ENCODE results near the gene SLC39A12.
A peak's percentile ranks its signal among the peaks of the same experiment; 100 is the strongest.

SLC39A12 gene

DNA sequence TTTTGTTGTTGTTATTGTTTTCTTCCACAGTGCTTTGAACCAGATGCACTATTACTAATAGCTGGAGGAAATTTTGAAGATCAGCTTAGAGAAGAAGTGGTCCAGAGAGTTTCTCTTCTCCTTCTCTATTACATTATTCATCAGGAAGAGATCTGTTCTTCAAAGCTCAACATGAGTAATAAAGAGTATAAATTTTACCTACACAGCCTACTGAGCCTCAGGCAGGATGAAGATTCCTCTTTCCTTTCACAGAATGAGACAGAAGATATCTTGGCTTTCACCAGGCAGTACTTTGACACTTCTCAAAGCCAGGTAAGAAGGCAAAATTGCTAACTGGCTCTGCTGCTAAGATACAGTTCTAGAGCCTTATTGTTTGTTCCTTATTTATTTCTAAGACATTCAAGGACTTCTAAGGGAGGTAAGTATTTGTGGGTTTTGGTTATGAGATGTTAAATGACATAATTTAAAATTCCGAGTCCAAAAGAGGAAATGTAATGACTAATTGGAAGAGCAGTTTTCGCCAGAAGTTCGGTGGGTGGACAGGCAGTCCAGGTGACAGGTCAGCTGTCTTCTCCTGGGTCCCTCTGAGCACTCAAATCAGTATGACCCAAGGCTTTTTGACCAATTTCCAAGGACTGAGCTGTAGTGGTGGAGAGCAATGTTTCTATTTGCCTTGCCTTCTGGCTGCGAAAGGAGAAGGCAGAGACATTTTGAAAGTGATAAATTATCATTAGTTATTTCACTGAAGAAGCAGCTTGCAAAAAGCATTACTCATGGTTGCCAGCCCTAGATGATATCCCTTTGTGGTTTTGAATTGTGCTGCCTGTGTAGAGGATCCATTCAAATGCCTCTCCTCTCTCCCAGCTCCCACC is 10.1 kb downstream of the SLC39A12 start:
- no peak for DNase-seq

DNA sequence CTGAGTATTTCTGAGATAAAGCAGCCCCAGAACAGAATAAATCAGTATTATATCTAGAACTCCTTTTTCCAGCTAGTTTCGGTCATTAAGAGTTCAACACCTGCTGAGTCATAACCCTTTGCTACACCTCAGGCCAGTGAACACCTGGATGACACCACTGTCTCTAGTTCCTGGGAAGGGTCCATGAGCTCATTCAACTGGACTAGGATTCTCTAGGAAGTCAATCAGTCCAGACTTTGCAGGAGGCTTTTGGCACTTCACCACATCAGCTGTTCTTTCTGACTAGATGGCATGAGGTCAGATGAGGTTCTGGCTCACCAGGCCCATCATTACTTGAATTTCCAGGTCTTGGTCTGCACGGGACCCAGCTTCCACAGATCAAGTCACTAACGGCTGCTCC is 11.7 kb downstream of the SLC39A12 start:
- no peak for DNase-seq

DNA sequence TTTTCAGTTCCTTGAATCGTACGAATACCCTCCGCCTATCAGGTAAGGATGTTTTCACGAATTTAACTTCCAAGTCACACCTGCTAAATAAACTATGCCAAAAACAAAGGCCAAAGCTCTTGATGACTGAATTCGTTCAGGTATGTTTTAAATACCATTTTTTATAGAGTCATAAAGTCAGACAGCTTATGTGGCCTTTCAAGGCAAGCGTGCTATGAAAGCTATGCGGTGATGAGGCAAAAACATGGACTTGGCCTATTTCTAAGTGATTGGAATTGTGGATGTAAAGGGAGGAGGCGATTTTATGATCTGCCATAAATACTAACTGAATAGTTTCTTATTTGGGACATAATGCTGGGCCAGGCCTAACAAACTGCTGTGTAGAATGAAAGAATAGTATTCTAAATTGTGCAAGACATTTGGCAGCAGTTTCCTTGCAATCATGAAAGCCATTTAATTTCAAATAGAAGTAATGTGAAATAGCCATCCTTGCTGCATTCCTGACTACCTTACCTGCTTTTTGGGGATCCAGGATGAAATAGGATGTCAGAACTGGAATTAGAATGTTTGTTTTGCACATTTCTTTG is 14.0 kb downstream of the SLC39A12 start:
- no peak for DNase-seq

DNA sequence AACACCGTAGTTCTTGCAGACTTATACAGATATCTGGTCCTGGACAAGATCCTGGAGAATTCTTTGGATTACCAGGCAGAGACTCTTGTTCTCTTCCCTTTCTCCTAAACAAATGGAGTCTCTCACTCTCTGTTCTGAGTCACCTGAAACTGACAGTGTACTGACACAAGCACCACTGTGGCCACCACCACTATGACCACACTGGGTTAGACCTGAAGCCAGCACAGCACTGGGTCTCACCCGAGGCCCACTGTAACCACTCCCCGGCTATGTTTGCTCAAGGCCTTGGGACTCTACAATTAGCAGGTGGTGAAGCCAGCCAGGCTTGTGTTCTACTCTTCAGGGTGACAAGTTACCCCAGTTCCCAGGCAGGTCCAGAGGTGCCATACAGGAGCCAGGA is 22.8 kb downstream of the SLC39A12 start:
- DNase-seq, result no peak

DNA sequence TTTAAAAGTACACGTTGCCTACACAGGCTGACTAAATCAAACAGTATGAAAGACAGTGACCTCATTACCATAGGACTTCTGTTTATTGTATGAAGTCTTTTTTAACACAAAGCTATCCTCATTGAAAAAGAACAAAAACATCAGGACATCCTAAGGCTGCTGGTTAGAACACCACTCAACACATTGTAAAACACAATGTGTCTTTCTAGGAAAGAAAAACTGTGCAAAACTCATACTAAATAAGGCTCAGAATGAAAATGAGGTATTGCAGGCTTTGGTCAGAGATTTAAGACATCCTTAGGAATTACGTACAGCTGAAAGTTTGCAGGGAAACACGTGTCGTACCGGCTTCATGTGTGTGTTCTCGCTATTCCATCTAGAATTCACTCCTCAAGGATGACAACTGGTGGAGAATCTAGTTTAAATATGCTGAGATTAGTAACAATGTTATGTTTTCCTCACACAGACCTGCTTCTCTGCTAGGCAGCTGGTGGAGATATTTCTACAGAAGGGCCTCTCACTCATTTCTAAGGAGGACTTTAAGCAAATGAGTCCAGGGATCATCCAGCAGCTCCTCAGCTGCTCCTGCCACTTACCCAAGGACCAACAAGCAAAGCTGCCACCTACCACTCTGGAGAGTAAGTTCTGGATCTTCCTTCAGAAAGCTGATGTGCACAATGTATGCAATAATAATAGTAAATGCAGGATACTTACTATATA is 29.3 kb downstream of the SLC39A12 start:
- DNase-seq, result no peak

DNA sequence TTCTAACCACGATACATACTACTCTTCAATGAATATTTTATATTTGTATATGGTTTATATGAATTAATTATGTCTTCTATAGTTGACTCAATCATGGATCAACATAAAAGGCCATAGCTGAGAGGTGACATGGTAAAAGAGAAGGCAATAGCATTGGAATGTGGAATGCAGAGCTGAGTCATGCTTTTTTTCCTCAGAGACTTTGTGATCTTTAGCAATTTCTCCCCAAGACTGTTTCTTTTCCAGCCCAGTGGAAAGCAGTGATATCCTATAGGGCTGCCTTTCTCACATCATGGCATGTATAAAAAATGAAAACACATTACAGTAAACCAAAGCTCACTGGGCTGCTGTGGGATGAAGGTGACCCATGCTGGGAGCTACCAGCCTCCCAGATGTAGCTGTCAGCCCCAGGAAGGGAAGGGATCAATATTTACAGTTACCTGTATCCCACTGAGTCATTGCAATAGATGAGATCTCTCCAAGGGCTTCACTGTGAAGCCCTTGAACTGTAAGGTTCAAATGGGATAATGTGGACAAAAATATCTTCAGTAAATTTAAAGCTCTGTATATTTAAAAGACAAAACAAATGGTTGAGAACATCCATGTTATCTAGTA is 30.2 kb downstream of the SLC39A12 start:
- DNase-seq, result no peak

DNA sequence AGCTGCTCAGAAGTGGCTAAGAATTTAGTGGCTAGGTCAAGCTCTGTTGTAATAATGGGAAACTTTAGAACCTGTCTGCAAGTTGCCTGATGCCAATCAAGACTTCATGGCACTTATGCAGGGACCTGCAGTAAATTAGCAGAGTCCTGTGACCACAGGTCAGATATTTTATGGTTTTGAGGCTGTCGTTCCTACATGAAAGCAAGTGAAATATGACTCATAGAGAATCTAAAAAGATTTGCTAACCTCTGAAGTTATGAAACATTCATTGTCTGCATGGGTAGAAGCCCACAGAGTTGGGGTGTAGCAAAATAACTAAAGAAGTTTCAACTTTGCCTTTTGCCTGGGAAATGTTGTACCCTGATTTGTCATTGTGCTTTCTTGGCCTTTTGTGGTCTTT is 32.3 kb downstream of the SLC39A12 start:
- DNase-seq, result no peak

DNA sequence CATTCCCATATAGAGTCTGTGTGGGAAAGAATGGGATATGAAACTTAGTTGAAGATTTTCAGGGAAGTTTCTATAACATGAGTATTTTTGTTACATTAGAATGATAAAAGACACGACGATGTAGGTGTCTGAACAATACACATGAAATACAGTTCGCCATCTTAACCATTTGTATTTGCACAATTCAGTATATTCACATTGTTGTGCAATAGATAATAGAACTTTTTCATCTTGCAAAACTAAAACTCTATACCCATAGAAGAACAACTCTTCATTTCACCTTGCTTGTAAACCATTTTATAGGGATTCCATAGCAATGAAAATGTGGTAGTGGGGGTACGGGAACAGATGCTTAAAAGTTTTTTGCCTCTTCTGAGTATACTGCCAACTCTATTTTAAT is 32.8 kb downstream of the SLC39A12 start:
- no peak for DNase-seq

DNA sequence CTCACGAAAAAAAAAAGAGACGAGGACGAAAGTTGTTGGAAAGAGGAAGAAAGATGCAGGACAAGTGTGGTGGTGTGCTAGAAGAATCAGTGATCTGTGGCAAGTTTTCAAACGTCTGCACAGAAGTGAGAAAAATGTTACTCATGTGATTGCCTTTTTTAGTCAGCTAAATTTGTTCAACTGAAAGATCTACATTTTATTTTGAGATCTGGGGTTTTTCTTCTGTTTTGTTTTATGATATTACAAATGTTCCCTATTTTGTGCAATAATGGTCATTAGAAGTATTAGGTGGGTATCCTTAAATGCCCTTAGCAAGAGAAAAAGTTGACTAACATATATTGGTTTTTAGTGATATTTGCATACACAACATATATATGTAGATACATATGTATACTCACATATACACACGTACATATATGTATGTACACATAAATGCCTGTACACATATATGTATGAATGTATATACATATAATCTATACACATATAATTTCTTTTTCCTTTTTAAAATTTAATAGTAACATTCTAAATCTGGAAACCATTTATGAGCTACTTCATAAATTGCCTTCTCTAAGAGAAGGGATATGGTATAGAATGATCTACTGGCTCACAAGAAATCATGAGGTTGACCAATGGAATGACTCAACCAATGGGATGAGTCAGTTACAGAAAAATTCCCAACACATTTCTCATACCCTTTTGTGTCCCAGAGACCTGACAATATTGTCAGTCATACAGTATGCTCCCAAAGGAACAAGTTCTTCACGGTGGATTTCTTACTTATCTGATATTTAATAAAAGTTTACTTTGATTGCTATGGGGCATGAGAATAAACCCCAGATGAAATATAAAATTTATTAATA is 38.4 kb downstream of the SLC39A12 start:
- no peak for DNase-seq

DNA sequence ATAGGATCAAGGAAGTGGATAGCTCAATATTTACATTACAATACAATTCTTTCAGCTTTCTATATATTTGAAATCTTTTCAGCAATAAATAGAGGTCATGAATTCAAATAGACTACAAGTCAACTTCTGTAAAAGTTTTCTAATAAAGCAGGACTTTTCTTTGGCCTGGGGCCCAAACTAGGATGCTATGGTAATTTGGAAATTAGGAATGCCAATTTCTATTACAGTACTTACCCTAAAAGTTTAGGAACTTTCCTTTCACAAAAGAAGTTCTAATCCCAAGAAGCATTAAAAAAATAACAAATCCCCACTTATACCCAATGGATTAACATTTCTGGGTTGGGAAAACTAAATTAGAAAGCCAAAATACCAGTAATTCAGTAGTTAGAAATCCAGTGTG is 40.5 kb downstream of the SLC39A12 start:
- DNase-seq, result no peak

DNA sequence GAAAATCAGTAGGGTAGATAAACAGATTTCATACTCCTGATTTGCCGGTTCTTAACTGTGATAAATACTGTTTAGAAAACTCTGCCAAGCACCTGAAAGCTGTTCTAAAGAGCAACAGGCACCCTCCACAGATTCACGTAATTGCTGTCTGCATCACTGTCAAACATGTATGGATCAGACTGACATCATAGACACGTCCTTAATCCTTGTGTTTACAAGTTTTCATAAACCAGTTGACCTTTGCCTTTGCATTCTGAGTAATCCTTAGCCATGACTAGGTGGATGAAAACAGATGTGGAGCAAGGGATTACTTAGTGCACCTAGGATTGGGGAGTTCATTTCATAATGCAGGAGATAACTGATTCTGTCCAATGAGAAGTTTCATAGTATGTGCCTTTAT is 41.6 kb downstream of the SLC39A12 start:
- no peak for DNase-seq

DNA sequence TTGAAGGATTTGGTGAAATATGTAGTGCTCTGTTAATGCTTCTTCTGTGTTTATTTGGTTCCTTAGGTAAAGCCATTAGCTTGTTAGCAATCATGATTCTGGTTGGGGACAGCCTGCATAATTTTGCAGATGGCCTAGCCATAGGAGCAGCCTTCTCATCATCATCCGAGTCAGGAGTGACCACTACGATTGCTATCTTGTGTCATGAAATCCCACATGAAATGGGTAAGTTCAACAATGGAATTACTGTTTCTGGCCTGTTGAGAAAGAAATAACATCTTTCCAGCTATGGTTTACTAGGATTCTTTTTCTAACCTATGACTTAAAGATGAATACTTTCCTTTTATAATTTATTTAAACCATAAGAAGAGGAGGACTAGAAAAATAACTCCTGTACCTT is 48.9 kb downstream of the SLC39A12 start:
- DNase-seq, result no peak

DNA sequence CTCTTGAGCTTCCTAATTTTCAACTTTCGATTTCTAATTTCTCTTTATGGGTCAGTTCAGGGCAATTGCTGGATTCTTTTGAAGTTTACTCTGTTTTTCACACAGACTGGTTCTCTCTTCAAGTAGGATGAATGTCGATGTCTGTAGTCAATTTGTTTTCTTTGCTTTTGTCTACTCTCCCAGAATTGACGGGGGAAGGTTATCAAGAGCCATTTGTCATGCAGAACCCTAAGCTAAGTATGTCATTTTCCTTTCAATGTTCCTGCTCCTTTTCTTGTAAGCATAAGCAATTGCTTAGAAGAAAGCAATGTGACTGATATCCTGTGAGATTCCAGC is 53.7 kb downstream of the SLC39A12 start:
- no peak for DNase-seq

DNA sequence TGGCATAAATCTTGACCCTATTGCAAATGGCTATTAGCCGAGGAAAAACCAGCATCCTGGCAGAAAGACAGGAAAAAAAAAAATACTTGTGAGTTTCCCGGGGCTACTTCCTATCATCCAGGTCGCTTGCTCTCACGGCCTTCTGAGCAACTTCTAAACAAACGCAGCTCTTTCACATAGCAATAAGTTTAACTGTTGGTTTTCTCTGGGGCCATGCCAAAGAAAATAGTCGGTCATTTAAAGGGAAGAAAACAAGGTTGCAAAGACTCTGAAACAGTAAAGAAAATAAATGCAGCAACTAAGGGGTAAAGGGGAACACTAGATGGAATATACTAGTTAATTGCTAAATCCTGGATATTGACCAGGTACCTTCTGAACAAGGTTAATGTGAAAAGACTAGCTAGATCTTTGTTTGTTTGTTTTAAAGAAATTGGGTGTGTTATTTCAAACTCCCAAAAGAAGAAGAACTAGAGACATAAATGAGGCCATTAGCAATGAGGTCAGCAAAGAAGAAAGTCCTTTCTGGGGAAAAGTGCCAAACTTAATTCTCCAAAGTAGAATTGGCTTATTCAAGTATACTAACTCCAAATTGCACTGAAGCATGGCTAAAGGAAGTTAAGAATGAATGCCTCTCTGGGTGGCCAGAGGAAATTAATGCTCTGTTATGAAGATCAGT is 54.2 kb downstream of the SLC39A12 start:
- peak in 3 of 56 donors; percentile 7 to 15 (median 14) for DNase-seq

DNA sequence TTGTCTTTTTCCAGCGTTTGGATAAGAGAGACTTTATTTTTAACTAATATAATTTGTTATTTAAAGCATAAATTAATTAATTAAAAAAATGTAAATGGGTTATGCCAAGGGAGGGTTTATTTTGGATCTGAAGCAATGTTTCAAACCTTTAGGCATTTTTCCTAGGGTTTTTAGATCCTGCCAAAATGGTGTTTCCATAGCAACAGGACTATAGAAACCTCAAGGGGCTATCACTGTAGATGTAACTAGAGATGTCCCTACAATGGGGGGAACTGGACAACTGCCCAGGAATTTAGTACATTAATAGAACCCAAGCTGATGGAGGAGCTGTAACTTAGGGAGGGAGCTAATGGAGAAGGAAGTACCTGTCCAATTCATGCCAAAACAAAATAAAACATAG is 57.3 kb downstream of the SLC39A12 start:
- no peak for DNase-seq

DNA sequence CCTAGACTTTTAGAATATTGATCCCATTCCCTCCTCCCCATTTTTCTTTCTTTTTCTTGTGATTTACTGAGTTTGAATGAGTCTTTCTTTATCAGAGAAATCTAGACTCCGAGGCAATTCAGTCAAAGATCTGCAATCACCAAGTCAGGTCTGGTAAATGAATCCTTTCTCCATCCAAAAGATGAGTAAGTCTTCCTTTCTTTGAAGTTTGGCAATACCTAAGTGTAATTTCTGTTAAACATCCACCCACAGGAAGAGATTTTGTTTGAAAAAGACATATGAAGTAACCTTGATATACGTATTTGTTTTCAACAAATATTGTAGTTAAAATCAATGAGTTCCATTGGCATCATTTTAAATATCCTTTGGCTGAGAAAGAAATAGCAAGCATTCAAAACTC is 58.3 kb downstream of the SLC39A12 start:
- DNase-seq, result no peak

DNA sequence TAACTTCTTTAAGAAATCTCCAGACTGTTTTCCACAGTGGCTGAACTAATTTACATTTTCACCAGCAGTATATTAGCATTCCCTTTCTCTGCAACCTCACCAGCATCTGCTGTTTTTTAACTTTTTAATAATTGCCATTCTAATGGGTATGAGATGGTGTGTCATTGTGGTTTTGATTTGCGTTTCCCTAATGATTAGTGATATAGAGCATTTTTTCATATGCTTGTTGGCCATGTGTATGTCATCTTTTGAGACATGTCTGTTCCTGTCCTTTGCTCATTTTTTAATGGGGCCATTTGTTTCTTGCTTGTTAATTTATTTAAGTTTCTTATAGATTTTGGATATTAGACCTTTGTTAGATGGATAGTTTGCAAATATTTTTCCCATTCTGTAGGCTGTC is 68.8 kb downstream of the SLC39A12 start:
- DNase-seq, result no peak

DNA sequence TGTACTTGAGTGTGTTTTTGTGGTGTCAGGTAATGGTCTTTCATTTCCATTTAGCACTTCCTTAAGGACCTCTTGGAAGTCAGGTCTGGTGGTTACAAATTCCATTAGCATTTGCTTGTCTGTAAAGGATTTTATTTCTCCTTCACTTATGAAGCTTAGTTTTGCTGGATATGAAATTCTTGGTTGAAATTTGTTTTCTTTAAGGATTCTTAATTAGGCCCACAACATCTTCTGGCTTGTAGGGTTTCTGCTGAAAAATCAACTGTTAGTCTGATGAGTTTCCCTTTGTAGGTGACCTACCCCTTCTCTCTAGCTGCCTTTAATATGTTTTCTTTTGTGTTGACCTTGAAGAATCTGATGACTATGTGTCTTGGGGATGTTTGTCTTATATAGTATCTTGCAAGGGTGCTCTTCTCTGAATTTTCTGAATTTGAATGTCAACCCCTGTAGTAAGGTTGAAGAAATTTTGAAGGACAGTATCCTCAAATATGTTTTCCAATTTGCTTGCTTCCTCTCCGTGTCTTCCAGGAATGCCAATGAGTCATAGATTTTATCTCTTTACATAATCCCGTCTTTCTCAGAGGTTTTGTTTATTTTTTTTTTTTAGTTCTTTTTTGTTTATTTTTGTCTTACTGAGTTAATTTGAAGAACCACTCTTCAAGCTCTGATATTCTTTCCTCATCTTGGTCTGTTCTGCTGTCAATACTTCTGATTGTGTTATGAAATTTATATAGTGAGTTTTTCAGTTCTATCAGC is 70.2 kb downstream of the SLC39A12 start:
- no peak for DNase-seq

DNA sequence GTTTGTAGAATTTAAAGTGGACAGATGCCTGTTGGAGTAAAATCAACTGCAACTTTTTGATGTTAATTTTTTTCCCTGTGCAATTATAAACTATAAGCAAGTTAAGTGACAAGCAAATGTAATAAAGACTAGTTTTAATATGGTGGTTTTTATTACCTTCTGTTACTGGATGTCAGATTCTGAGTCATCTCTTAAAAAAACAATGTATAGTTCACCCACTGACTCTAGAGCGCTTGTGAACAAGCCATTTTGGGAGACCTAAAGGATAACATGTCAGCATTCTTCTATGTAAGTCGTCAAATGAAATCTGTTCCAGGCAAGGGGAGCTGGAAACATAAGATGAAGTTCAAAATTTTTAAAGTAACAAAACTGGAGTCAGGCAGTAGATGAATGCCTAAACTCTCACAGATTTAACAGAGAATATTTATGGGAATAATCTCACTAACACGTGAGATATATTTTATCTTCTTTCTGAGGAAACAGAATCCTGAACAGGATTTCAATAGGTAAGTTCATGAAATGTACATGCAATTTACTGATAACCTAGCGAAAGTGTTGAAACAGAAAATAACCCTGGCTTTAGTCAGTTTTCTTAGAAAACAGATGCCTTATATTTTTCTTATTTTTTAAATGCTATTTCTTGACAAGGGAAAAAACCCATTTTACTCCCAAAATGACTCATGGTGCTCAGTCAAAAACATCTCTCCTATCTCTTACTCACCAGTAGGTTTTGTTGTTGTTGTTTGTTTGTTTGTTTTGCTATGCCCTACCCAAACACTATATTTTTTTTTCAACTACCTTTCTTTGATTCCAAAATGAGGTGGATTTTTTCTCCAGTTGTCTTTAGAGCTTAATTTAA is 91.7 kb downstream of the SLC39A12 start:
- DNase-seq, result no peak
